ENCODE data around the gene OTOL1. TPM values are rescaled to one million over a fixed set of nuclear protein-coding genes. Genes with fewer than 3 reads are reported as not detected.

OTOL1 gene
- total RNA-seq, 2 donors from 2014 or later = not detected

- Histone ChIP-seq H3K4me1 (ENCODE audit: control insufficient read depth in 1 of 2, low read depth in 2 of 2) (no peaks in the 10 kb centered on the region), H3K36me3 (no peaks in the 10 kb centered on the region), H3K4me3 (no peak overlapping the region), H3K27ac (no peak overlapping the region), H3K27me3 (replicated peaks; ENCODE audit: insufficient read depth) (no peaks in the 10 kb centered on the region), H3K9me3 (no peaks in the 10 kb centered on the region)
- ATAC-seq (ENCODE audit: insufficient number of reproducible peaks, low FRiP score, low read depth) (no peak), DNase-seq (ENCODE audit: low spot score) (no peak)
- TF ChIP-seq CTCF (IDR thresholded peaks at IDR 0.05) = no peak
These were observed 34.5 kb upstream of the OTOL1 start for GRCh38 chr3:161462138-161462537.

- Histone ChIP-seq H3K4me3 (no peak overlapping the region), H3K4me1 (ENCODE audit: control insufficient read depth in 1 of 2, low read depth in 2 of 2) (no peaks in the 10 kb centered on the region), H3K27ac (no peak overlapping the region)
These were observed 25.4 kb upstream of the OTOL1 start for GRCh38 chr3:161471211-161471610.

GRCh38 chr3:161474139-161474538, 22.5 kb upstream of the OTOL1 start:
- no peaks in the 10 kb centered on the region for H3K36me3 ChIP-seq
- H3K4me1 ChIP-seq (ENCODE audit: control insufficient read depth in 1 of 2, low read depth in 2 of 2) = no peaks in the 10 kb centered on the region
- ATAC-seq (ENCODE audit: insufficient number of reproducible peaks, low FRiP score, low read depth) (no peak), DNase-seq (ENCODE audit: low spot score) (no peak)
- H3K27ac ChIP-seq = no peak overlapping the region
- TF ChIP-seq CTCF (IDR thresholded peaks at IDR 0.05) = no peak
- no peak overlapping the region for H3K4me3 ChIP-seq
- H3K9me3 ChIP-seq = no peaks in the 10 kb centered on the region
- no peaks in the 10 kb centered on the region for H3K27me3 ChIP-seq (replicated peaks; ENCODE audit: insufficient read depth)

More at GRCh38 chr3:161471211-161471610, 25.4 kb upstream of the OTOL1 start:
- no peaks in the 10 kb centered on the region for H3K36me3 ChIP-seq
- ATAC-seq (ENCODE audit: insufficient number of reproducible peaks, low FRiP score, low read depth) (no peak), DNase-seq (ENCODE audit: low spot score) (no peak)
- no peaks in the 10 kb centered on the region for H3K9me3 ChIP-seq
- H3K27me3 ChIP-seq (replicated peaks; ENCODE audit: insufficient read depth) = no peaks in the 10 kb centered on the region
- TF ChIP-seq CTCF (IDR thresholded peaks at IDR 0.05) = no peak

DNA sequence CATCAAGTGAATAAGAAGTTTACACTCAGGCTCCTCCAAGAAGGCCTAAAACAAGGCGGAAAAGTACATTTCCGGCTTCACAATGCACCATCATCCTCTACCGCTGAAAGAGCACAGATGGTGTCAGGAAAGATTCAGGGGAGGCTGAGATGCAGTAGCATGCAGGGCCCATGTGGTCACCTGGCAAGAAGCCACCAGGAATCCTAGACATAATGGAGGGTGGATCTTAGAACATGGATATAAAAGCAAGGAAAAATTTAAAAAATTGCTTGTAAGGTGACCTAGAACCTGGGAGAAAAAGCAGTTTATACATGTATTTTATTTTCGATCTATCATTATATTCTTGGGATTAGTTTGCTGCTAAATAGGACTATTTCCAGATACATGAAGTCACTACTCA, 21.9 kb upstream of the OTOL1 start:
- ATAC-seq (ENCODE audit: insufficient number of reproducible peaks, low FRiP score, low read depth) (no peak), DNase-seq (ENCODE audit: low spot score) (no peak)
- Histone ChIP-seq H3K36me3 (no peaks in the 10 kb centered on the region), H3K9me3 (no peaks in the 10 kb centered on the region), H3K4me3 (no peak overlapping the region), H3K27me3 (replicated peaks; ENCODE audit: insufficient read depth) (no peaks in the 10 kb centered on the region), H3K27ac (no peak overlapping the region), H3K4me1 (ENCODE audit: control insufficient read depth in 1 of 2, low read depth in 2 of 2) (no peaks in the 10 kb centered on the region)
- TF ChIP-seq CTCF (IDR thresholded peaks at IDR 0.05) = no peak

- no peak for ATAC-seq (ENCODE audit: insufficient number of reproducible peaks, low FRiP score, low read depth)
- no peak for DNase-seq (ENCODE audit: low spot score)
- TF ChIP-seq CTCF (IDR thresholded peaks at IDR 0.05) = no peak
- Histone ChIP-seq H3K36me3 (no peaks in the 10 kb centered on the region), H3K27me3 (replicated peaks; ENCODE audit: insufficient read depth) (no peaks in the 10 kb centered on the region), H3K27ac (no peak overlapping the region), H3K4me3 (no peak overlapping the region), H3K9me3 (no peaks in the 10 kb centered on the region), H3K4me1 (ENCODE audit: control insufficient read depth in 1 of 2, low read depth in 2 of 2) (no peaks in the 10 kb centered on the region)
These were observed 21.4 kb upstream of the OTOL1 start for GRCh38 chr3:161475206-161475605.
